GM06990 (cell line): ENCODE measurements around the gene CKAP5.
"Not testable (repeated sequence)": the region's sequence is repeated elsewhere in the genome, so short reads cannot be mapped to it uniquely, and the experiment has no call there.

ENCODE experiments used
- DNase-seq: peaks from one replicate; pipeline ENCODE4 v3.0.0-alpha.2; 2011; ENCODE audit not compliant: insufficient read length; ENCODE audit errors: extremely low read depth
- H3K27me3 ChIP-seq: replicated peaks from 2 replicates; pipeline ENCODE4 v1.6.0; 2011; ENCODE audit warnings: low read length; ENCODE audit not compliant: control insufficient read depth, insufficient read depth
- H3K36me3 ChIP-seq: 2 replicates; pipeline ENCODE4 v1.5.1; 2011; ENCODE audit warnings: low read length; ENCODE audit not compliant: control insufficient read depth, insufficient read depth
- H3K4me3 ChIP-seq: replicated peaks from 2 replicates; pipeline ENCODE4 v1.5.1; 2011; ENCODE audit warnings: low read depth, mild to moderate bottlenecking, control low read depth, low read length
- CTCF ChIP-seq: IDR thresholded peaks from 2 replicates; pipeline ENCODE4 v1.5.1; 2011; ENCODE audit warnings: low read length, control low read depth, mild to moderate bottlenecking, inconsistent platforms; ENCODE audit not compliant: insufficient read depth, poor library complexity, severe bottlenecking

Gene CKAP5

GRCh38 chr11:46721286-46721685 is 124.8 kb downstream of the CKAP5 start:
- TF ChIP-seq CTCF, result no peak
- Histone ChIP-seq H3K27me3 (no peaks in the 10 kb centered on the region), H3K36me3 (no peaks in the 10 kb centered on the region), H3K4me3 (no peak overlapping the region)
- no peak for DNase-seq

GRCh38 chr11:46719543-46720218 is 126.4 kb downstream of the CKAP5 start:
- Histone ChIP-seq H3K36me3 (no peaks in the 10 kb centered on the region), H3K4me3 (no peak overlapping the region), H3K27me3 (no peaks in the 10 kb centered on the region)
- TF ChIP-seq CTCF, result no peak
- DNase-seq, result no peak

GRCh38 chr11:46719048-46719542 is 127.0 kb downstream of the CKAP5 start, which contains the start of gene F2:
Gene F2, plus strand, starts transcription at chr11:46719213. Its CDS starts 23 bp downstream, at chr11:46719236.
- TF ChIP-seq CTCF, result no peak
- H3K27me3 ChIP-seq, result no peaks in the 10 kb centered on the region
- H3K36me3 ChIP-seq, result no peaks in the 10 kb centered on the region

GRCh38 chr11:46718155-46719019 is 127.7 kb downstream of the CKAP5 start:
- no peak for DNase-seq
- no peaks in the 10 kb centered on the region for H3K36me3 ChIP-seq
- TF ChIP-seq CTCF, result no peak
- H3K4me3 ChIP-seq, result no peak overlapping the region
- no peaks in the 10 kb centered on the region for H3K27me3 ChIP-seq

More at GRCh38 chr11:46719048-46719542, 127.0 kb downstream of the CKAP5 start, which contains the start of gene F2:
- DNase-seq, result no peak
- no peak within 1 kb of the TSS for H3K4me3 ChIP-seq

GRCh38 chr11:46717825-46718154 is 128.3 kb downstream of the CKAP5 start:
- not testable (repeated sequence) for DNase-seq, H3K4me3 ChIP-seq, H3K36me3 ChIP-seq, H3K27me3 ChIP-seq
